Erythroblast (primary cell): Measurements from ENCODE around the gene SDF4.

Source experiments
- GATA1 ChIP-seq: IDR thresholded peaks from 2 replicates; pipeline ENCODE4 v1.6.1; 2011; ENCODE audit warnings: low read depth, mild to moderate bottlenecking, control low read depth, low read length, moderate library complexity
- POLR2A ChIP-seq: IDR thresholded peaks from 2 replicates; pipeline ENCODE4 v1.6.1; 2011; ENCODE audit warnings: mild to moderate bottlenecking, low read length

DNA sequence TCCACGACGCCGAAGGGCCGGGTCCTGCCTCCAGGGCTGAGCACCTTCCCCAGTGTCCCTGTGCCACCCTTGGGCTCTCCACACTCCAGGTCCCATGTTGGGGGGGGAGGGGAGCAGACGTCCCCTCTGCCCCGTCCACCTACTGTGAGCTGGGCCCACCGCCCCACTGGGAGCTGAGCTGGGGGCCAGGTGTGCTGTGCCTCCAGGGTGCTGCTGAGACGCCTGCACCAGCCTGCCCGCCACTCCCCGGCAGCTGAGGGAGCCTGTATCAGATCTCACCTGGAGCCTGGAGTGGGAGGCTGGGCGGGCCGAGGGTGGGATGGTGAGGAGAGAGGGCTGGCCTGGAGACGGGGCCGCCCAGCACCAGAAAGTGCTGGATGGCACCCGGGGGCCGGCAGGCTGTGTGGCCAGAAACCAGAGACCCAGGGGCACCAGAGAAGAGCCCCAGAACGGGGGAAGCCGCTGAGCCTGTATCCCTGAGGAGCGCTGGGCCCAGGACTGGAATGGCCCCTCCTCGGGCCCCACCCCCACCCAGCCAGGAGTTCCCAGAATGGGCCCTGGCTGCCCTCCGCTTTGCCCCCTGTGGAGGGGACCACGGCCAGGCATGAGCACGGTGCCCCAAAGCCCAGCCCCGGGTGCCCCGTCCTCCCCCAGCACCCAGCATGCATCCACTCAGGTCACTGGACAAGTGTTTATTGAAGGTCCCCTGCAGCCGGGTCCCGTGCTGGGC is 28.8 kb downstream of the SDF4 start:
- TF ChIP-seq POLR2A, result no peak
- no peak for TF ChIP-seq GATA1
